Glutamatergic neuron (in vitro differentiated cells): ENCODE results near the gene CAST. TPM values are rescaled to one million over a fixed set of nuclear protein-coding genes. Genes with fewer than 3 reads are reported as not detected.

Source experiments
- DNase-seq: peaks from one replicate; pipeline ENCODE4 v3.0.0; 2022
- H3K27ac Mint-ChIP-seq: one replicate; pipeline ENCODE4 v1.8.0; 2020; ENCODE audit warnings: mild to moderate bottlenecking, mixed read lengths, inconsistent platforms; ENCODE audit not compliant: unreplicated experiment
- H3K27me3 Mint-ChIP-seq: one replicate; pipeline ENCODE4 v1.8.0; 2020; ENCODE audit warnings: mild to moderate bottlenecking, moderate library complexity, mixed read lengths, inconsistent platforms; ENCODE audit not compliant: unreplicated experiment
- H3K36me3 Mint-ChIP-seq: one replicate; pipeline ENCODE4 v1.8.0; 2020; ENCODE audit warnings: mild to moderate bottlenecking, mixed read lengths, inconsistent platforms; ENCODE audit not compliant: unreplicated experiment
- H3K4me1 Mint-ChIP-seq: one replicate; pipeline ENCODE4 v1.8.0; 2020; ENCODE audit warnings: mild to moderate bottlenecking, low read depth, mixed read lengths, inconsistent platforms; ENCODE audit not compliant: unreplicated experiment
- H3K4me3 Mint-ChIP-seq: one replicate; pipeline ENCODE4 v1.8.0; 2020; ENCODE audit warnings: mild to moderate bottlenecking, mixed read lengths, inconsistent platforms; ENCODE audit not compliant: unreplicated experiment
- H3K9me3 Mint-ChIP-seq: one replicate; pipeline ENCODE4 v1.8.0; 2020; ENCODE audit warnings: mild to moderate bottlenecking, moderate library complexity, mixed read lengths, inconsistent platforms; ENCODE audit not compliant: unreplicated experiment
- CTCF ChIP-seq: fragments of 200-600 bp; sonication (generic); IDR thresholded peaks from one replicate; pipeline ENCODE4 v1.5.0; 2021; ENCODE audit not compliant: partially characterized antibody, unreplicated experiment
- total RNA-seq: library from RNA; stranded (reverse); fragmentation: NEBNext Ultra II Directional; extraction: Animal tissue kit (Norgen Biotek cat#: 25700); gene quantifications from one replicate; pipeline ENCODE4 v1.2.1, GENCODE V29; 2021; ENCODE audit not compliant: unreplicated experiment

Gene CAST
- total RNA-seq, 1 donor from 2014 or later: 19.4 TPM

- no peaks in the 10 kb centered on the region for H3K9me3 Mint-ChIP-seq
- H3K4me3 Mint-ChIP-seq: no peak overlapping the region
- H3K36me3 Mint-ChIP-seq: no peaks in the 10 kb centered on the region
- TF ChIP-seq CTCF: no peak
- H3K27ac Mint-ChIP-seq: no peak overlapping the region
- H3K4me1 Mint-ChIP-seq: no peaks in the 10 kb centered on the region
- DNase-seq: no peak
- H3K27me3 Mint-ChIP-seq: no peaks in the 10 kb centered on the region
These were observed 100.8 kb downstream of the CAST start for GRCh38 chr5:96763026-96763425.

- no peak for TF ChIP-seq CTCF
- no peaks in the 10 kb centered on the region for H3K36me3 Mint-ChIP-seq
- no peak overlapping the region for H3K27ac Mint-ChIP-seq
- no peaks in the 10 kb centered on the region for H3K4me1 Mint-ChIP-seq
- no peaks in the 10 kb centered on the region for H3K27me3 Mint-ChIP-seq
- no peak overlapping the region for H3K4me3 Mint-ChIP-seq
- no peak for DNase-seq
- H3K9me3 Mint-ChIP-seq: no peaks in the 10 kb centered on the region
These were observed 102.9 kb downstream of the CAST start for GRCh38 chr5:96765043-96765442.

GRCh38 chr5:96768708-96769251, 106.6 kb downstream of the CAST start:
- H3K4me3 Mint-ChIP-seq: no peak overlapping the region
- no peak for TF ChIP-seq CTCF
- H3K9me3 Mint-ChIP-seq: no peaks in the 10 kb centered on the region
- no peak for DNase-seq
- H3K36me3 Mint-ChIP-seq: no peaks in the 10 kb centered on the region
- H3K27me3 Mint-ChIP-seq: no peaks in the 10 kb centered on the region
- no peak overlapping the region for H3K27ac Mint-ChIP-seq
- H3K4me1 Mint-ChIP-seq: no peaks in the 10 kb centered on the region

GRCh38 chr5:96771395-96771794, 109.2 kb downstream of the CAST start:
- no peaks in the 10 kb centered on the region for H3K36me3 Mint-ChIP-seq
- H3K4me1 Mint-ChIP-seq: no peaks in the 10 kb centered on the region
- no peak for DNase-seq
- no peak overlapping the region for H3K4me3 Mint-ChIP-seq
- no peaks in the 10 kb centered on the region for H3K9me3 Mint-ChIP-seq
- no peak overlapping the region for H3K27ac Mint-ChIP-seq
- no peak for TF ChIP-seq CTCF
- H3K27me3 Mint-ChIP-seq: no peaks in the 10 kb centered on the region

GRCh38 chr5:96772111-96772510, 109.9 kb downstream of the CAST start:
- Mint-ChIP-seq H3K36me3 (no peaks in the 10 kb centered on the region), H3K9me3 (no peaks in the 10 kb centered on the region), H3K4me3 (no peak overlapping the region), H3K27ac (no peak overlapping the region), H3K27me3 (no peaks in the 10 kb centered on the region), H3K4me1 (no peaks in the 10 kb centered on the region)
- DNase-seq: no peak
- no peak for TF ChIP-seq CTCF
